BLaER1 (cell line): ENCODE results near the gene INPP5F.

ENCODE experiments used
- H3K27ac ChIP-seq: shearing (Covaris generic); formaldehyde crosslinking; 2 replicates; pipeline ENCODE4 v1.8.1; 2022
- H3K27me3 ChIP-seq: shearing (Covaris generic); formaldehyde crosslinking; 2 replicates; pipeline ENCODE4 v1.8.1; 2022
- H3K36me3 ChIP-seq: shearing (Covaris generic); formaldehyde crosslinking; 2 replicates; pipeline ENCODE4 v1.8.1; 2022
- H3K4me1 ChIP-seq: shearing (Covaris generic); formaldehyde crosslinking; 2 replicates; pipeline ENCODE4 v1.8.1; 2022
- H3K4me2 ChIP-seq: shearing (Covaris generic); formaldehyde crosslinking; 2 replicates; pipeline ENCODE4 v1.8.1; 2022
- H3K4me3 ChIP-seq: shearing (Covaris generic); formaldehyde crosslinking; 2 replicates; pipeline ENCODE4 v1.8.1; 2022
- H3K9ac ChIP-seq: shearing (Covaris generic); formaldehyde crosslinking; 2 replicates; pipeline ENCODE4 v1.8.1; 2022
- H3K9me3 ChIP-seq: shearing (Covaris generic); formaldehyde crosslinking; 2 replicates; pipeline ENCODE4 v1.8.1; 2022
- H4K20me1 ChIP-seq: shearing (Covaris generic); formaldehyde crosslinking; 2 replicates; pipeline ENCODE4 v1.8.1; 2022
- Cebpa-rat ChIP-seq: shearing (Covaris generic); IDR thresholded peaks from 2 replicates; pipeline ENCODE4 v1.8.1; 2022

Gene INPP5F

GRCh38 chr10:119806334-119807130 is 80.7 kb downstream of the INPP5F start:
- no peak overlapping the region for H3K9ac ChIP-seq
- no peak overlapping the region for H3K4me3 ChIP-seq
- peaks cover 52% of the 10 kb centered on the region for H3K4me1 ChIP-seq
- H3K27ac ChIP-seq, result no peak overlapping the region
- TF ChIP-seq Cebpa-rat, result no peak
- H3K36me3 ChIP-seq, result peaks cover 43% of the 10 kb centered on the region
- H4K20me1 ChIP-seq, result no peaks in the 10 kb centered on the region
- peak overlapping the region; percentile 46; the same call in 1 of the 2 replicates for H3K4me2 ChIP-seq
- H3K27me3 ChIP-seq, result no peaks in the 10 kb centered on the region
- H3K9me3 ChIP-seq, result no peaks in the 10 kb centered on the region

GRCh38 chr10:119807960-119808697 is 82.3 kb downstream of the INPP5F start:
- no peak for TF ChIP-seq Cebpa-rat
- H3K4me2 ChIP-seq, result peak overlapping the region; percentile 46
- no peaks in the 10 kb centered on the region for H3K27me3 ChIP-seq
- H3K27ac ChIP-seq, result peak overlapping the region; percentile 18; the same call in 1 of the 2 replicates
- H3K4me1 ChIP-seq, result peaks cover 60% of the 10 kb centered on the region
- no peaks in the 10 kb centered on the region for H3K9me3 ChIP-seq
- H3K9ac ChIP-seq, result no peak overlapping the region
- peaks cover 34% of the 10 kb centered on the region for H3K36me3 ChIP-seq
- no peaks in the 10 kb centered on the region for H4K20me1 ChIP-seq
- no peak overlapping the region for H3K4me3 ChIP-seq

- H3K4me1 ChIP-seq, result peaks cover 85% of the 10 kb centered on the region
- H4K20me1 ChIP-seq, result no peaks in the 10 kb centered on the region
- no peak for TF ChIP-seq Cebpa-rat
- no peak overlapping the region for H3K27ac ChIP-seq
- peak overlapping the region; percentile 28; the same call in 1 of the 2 replicates for H3K4me2 ChIP-seq
- H3K9me3 ChIP-seq, result no peaks in the 10 kb centered on the region
- H3K36me3 ChIP-seq, result peaks cover 42% of the 10 kb centered on the region
- H3K27me3 ChIP-seq, result no peaks in the 10 kb centered on the region
- no peak overlapping the region for H3K9ac ChIP-seq
- no peak overlapping the region for H3K4me3 ChIP-seq
These were observed 85.3 kb downstream of the INPP5F start for GRCh38 chr10:119811122-119811521.

- Histone ChIP-seq H3K4me2 (peak overlapping the region; percentile 30), H3K9ac (no peak overlapping the region), H4K20me1 (no peaks in the 10 kb centered on the region), H3K9me3 (no peaks in the 10 kb centered on the region), H3K27me3 (no peaks in the 10 kb centered on the region), H3K4me1 (peaks cover 79% of the 10 kb centered on the region), H3K27ac (no peak overlapping the region), H3K4me3 (no peak overlapping the region), H3K36me3 (peaks cover 46% of the 10 kb centered on the region)
- TF ChIP-seq Cebpa-rat, result no peak
These were observed 86.8 kb downstream of the INPP5F start for GRCh38 chr10:119812684-119813083.

- peaks cover 57% of the 10 kb centered on the region for H3K4me1 ChIP-seq
- H3K36me3 ChIP-seq, result peaks cover 58% of the 10 kb centered on the region
- H3K4me2 ChIP-seq, result no peak overlapping the region
- H3K9me3 ChIP-seq, result peaks cover 9% of the 10 kb centered on the region; the same call in 1 of the 2 replicates
- H3K9ac ChIP-seq, result no peak overlapping the region
- H3K27ac ChIP-seq, result no peak overlapping the region
- H3K27me3 ChIP-seq, result no peaks in the 10 kb centered on the region
- H3K4me3 ChIP-seq, result no peak overlapping the region
- H4K20me1 ChIP-seq, result no peaks in the 10 kb centered on the region
- TF ChIP-seq Cebpa-rat, result no peak
These were observed 89.8 kb downstream of the INPP5F start for GRCh38 chr10:119815671-119816070.

- no peak overlapping the region for H3K4me2 ChIP-seq
- peaks cover 31% of the 10 kb centered on the region for H3K4me1 ChIP-seq
- no peaks in the 10 kb centered on the region for H3K27me3 ChIP-seq
- no peaks in the 10 kb centered on the region for H4K20me1 ChIP-seq
- no peak overlapping the region for H3K4me3 ChIP-seq
- H3K9ac ChIP-seq, result no peak overlapping the region
- peaks cover 9% of the 10 kb centered on the region; the same call in 1 of the 2 replicates for H3K9me3 ChIP-seq
- no peak overlapping the region for H3K27ac ChIP-seq
- TF ChIP-seq Cebpa-rat, result no peak
- peaks cover 61% of the 10 kb centered on the region for H3K36me3 ChIP-seq
These were observed 92.4 kb downstream of the INPP5F start for GRCh38 chr10:119817991-119818888.

- no peak overlapping the region for H3K27ac ChIP-seq
- no peaks in the 10 kb centered on the region for H3K27me3 ChIP-seq
- no peak overlapping the region for H3K4me3 ChIP-seq
- H3K9ac ChIP-seq, result no peak overlapping the region
- H3K4me2 ChIP-seq, result no peak overlapping the region
- H3K4me1 ChIP-seq, result peaks cover 26% of the 10 kb centered on the region
- H4K20me1 ChIP-seq, result no peaks in the 10 kb centered on the region
- peaks cover 9% of the 10 kb centered on the region; the same call in 1 of the 2 replicates for H3K9me3 ChIP-seq
- no peak for TF ChIP-seq Cebpa-rat
- H3K36me3 ChIP-seq, result peaks cover 61% of the 10 kb centered on the region
These were observed 93.0 kb downstream of the INPP5F start for GRCh38 chr10:119818889-119819270.

GRCh38 chr10:119821182-119821581 is 95.3 kb downstream of the INPP5F start:
- Histone ChIP-seq H3K4me3 (no peak overlapping the region), H3K9ac (no peak overlapping the region), H3K36me3 (peaks cover 59% of the 10 kb centered on the region), H4K20me1 (no peaks in the 10 kb centered on the region), H3K27me3 (no peaks in the 10 kb centered on the region), H3K4me1 (peaks cover 8% of the 10 kb centered on the region), H3K27ac (no peak overlapping the region), H3K9me3 (peaks cover 9% of the 10 kb centered on the region; the same call in 1 of the 2 replicates), H3K4me2 (no peak overlapping the region)
- no peak for TF ChIP-seq Cebpa-rat

GRCh38 chr10:119824299-119824698 is 98.4 kb downstream of the INPP5F start:
- no peak overlapping the region for H3K27ac ChIP-seq
- no peaks in the 10 kb centered on the region for H3K27me3 ChIP-seq
- H3K4me1 ChIP-seq, result no peaks in the 10 kb centered on the region
- no peak overlapping the region for H3K4me2 ChIP-seq
- peaks cover 61% of the 10 kb centered on the region for H3K36me3 ChIP-seq
- no peak overlapping the region for H3K4me3 ChIP-seq
- no peaks in the 10 kb centered on the region for H3K9me3 ChIP-seq
- no peaks in the 10 kb centered on the region for H4K20me1 ChIP-seq
- TF ChIP-seq Cebpa-rat, result no peak
- H3K9ac ChIP-seq, result no peak overlapping the region
